LNCAP (cell line): ENCODE results near the gene FGF1.

Experiments used
- CTCF ChIP-seq: fragments of 450-650 bp; IDR thresholded peaks from 2 replicates; pipeline ENCODE4 v1.5.1; 2017; ENCODE audit warnings: mild to moderate bottlenecking

FGF1 gene

DNA sequence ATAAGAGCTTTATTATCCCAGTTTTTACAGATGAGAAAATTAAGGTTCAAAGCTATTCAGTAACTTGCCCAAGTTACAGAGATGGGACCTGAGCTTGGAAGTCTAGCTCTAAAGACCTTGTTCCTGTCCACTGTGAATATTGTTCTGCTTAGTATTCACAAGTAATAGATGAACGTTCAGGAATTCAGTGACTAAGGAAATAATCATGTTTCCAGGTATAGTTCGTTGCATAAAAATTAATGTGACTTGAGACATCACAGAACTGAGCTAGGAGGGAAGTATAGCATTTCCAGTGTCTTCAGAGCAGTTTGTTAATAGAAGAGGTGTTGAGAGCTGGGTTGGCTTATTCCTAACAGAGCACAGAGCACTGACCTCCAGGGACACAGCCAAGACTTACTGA lies 136.1 kb downstream of the FGF1 start:
- TF ChIP-seq CTCF, result no peak

DNA sequence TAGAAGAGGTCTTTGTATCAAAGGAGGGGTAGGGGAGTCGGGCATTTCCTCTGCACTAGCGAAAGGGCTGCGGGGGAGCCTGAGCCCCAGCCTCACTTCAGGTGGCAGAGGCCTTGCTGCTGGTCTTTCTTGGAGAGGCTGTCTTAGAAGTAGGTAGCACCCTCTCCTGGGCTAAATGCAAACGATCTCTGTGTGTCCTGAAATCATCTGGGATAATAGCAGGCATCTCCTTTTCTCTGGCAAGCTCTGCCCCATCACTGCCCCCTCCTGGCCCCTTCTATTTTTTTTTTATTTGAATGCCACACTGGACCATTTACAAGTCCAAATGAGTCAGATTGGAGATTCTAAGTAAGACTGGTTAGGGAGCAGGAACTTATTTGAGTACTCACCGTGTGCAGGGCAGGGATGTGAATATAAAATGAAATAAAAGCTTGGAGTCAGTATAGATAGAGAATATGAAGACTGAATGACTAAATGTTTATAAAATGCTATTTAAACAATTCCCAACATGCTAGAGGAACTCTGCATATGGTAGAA lies 137.1 kb downstream of the FGF1 start:
- TF ChIP-seq CTCF, result peak; percentile 91

- TF ChIP-seq CTCF, result no peak
Measured at GRCh38 chr5:142547445-142548380, 138.2 kb downstream of the FGF1 start.

- no peak for TF ChIP-seq CTCF
Measured at GRCh38 chr5:142545650-142546322, 140.1 kb downstream of the FGF1 start.

GRCh38 chr5:142544946-142545649 lies 140.8 kb downstream of the FGF1 start:
- TF ChIP-seq CTCF, result no peak

DNA sequence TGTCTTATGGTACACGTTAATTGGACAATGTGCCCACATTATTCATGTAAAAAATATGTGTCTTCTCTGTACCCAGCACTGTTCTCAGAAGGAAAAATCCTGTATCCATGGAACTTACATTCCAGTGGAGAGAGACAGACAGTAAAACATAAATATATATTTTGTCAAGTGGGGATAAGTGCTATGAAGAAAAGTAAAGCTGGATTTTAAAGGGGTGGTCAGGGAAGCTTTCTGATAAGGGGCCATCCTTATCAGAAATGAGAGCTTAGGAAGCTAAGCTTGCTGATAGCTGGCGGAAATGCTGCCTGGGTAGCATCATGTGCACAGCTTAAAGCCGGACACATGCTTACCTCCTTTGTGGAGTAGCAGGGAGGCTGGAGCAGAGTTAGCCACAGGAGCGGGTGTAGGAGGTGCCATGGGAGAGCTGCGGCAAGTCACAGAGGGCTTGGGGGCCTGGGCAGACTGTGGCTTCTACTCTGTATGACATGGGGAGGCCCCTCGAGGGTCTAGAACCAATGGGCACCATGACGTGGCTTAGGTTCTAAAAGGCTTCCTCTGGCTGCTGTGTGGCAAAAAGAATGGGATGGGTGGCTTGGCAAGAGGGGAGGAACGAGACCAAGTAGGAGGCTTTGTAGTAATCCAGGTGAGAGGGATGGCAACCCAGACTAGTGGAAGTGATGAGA lies 141.7 kb downstream of the FGF1 start:
- no peak for TF ChIP-seq CTCF

DNA sequence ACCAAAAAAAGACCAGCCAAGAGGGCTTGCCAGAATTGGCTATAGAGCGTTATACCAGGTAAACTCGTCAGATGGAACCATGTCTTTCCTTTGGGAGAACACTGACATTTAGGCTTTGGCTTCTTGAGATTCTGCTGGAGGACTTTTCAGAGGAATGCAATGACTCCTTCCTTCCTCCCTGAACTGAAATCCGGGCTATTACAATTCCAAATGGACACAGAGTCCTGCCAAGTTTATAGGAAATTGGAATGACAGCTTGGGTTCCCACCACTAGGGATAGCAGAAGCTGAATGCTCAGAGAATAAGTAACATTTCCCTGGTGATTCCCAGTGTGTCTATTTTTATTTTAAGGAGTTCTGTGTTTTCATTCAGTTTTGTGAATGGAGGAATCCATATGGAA lies 143.0 kb downstream of the FGF1 start:
- no peak for TF ChIP-seq CTCF
